HepG2 (cell line): ENCODE measurements around the gene MTHFR. TPM values are rescaled to one million over a fixed set of nuclear protein-coding genes. Genes with fewer than 3 reads are reported as not detected.
A peak's percentile ranks its signal among the peaks of the same experiment; 100 is the strongest.

Source experiments
- GTF2F1 ChIP-seq: fragments of 150-350 bp; IDR thresholded peaks from 2 replicates; pipeline ENCODE4 v1.6.1; 2014; ENCODE audit warnings: low read length
- HNRNPH1 ChIP-seq: fragments of 200-400 bp; formaldehyde crosslinking; optimal IDR thresholded peaks from 2 replicates; pipeline ENCODE3; 2017; ENCODE audit warnings: mild to moderate bottlenecking, low read depth, low read length
- RNF2 ChIP-seq: fragments of 450-650 bp; conservative IDR thresholded peaks from 2 replicates; pipeline ENCODE4 v1.6.1; 2016; ENCODE audit warnings: low read depth
- TBL1XR1 ChIP-seq: fragments of 150-350 bp; IDR thresholded peaks from 2 replicates; pipeline ENCODE4 v1.6.1; 2014; ENCODE audit warnings: borderline replicate concordance, low read length; ENCODE audit not compliant: partially characterized antibody
- ZBTB38 ChIP-seq: sonication (generic); formaldehyde crosslinking; IDR thresholded peaks from 2 replicates; pipeline ENCODE4 v1.5.1; 2020; ENCODE audit warnings: mild to moderate bottlenecking, missing genetic modification reagents
- ZNF263 ChIP-seq: sonication (generic); formaldehyde crosslinking; IDR thresholded peaks from 2 replicates; pipeline ENCODE4 v1.4.0; 2020; ENCODE audit warnings: missing genetic modification reagents
- ZNF644 ChIP-seq: IDR thresholded peaks from 2 replicates; pipeline ENCODE4 v1.6.1; 2016; ENCODE audit warnings: low read depth
- ZSCAN20 ChIP-seq: sonication (generic); formaldehyde crosslinking; IDR thresholded peaks from 2 replicates; pipeline ENCODE4 v1.4.0; 2020; ENCODE audit warnings: missing genetic modification reagents, mild to moderate bottlenecking, borderline replicate concordance
- polyA plus RNA-seq, 8 experiments: library from polyadenylated mRNA; depleted of rRNA in 3 of 8; stranded (reverse) in 7 of 8; unstranded in 1 of 8; fragments of >200 nt; fragmentation: Illumina TruSeq in 4 of 8; extraction: Trizol in 4 of 8; gene quantifications; 2 replicates each; pipeline versions ENCODE4 v1.2.1 to v1.2.3, GENCODE V29; 2011 to 2016; ENCODE audit warnings: low read depth in 4 of 8, missing spikeins in 1 of 8, mixed read lengths in 1 of 8; ENCODE audit not compliant: insufficient read depth in 1 of 8
- total RNA-seq, 5 experiments: library from RNA; depleted of rRNA; stranded (reverse); fragments of >200 nt; fragmentation: Illumina TruSeq; extraction: Trizol; gene quantifications; 2 replicates each; pipeline ENCODE4 v1.2.3, GENCODE V29; 2016; ENCODE audit warnings: low read depth in 1 of 5
- TF ChIP-seq, protein P1 (sequence below): sonication (generic); formaldehyde crosslinking; IDR thresholded peaks from 2 replicates; pipeline ENCODE4 v1.5.0; 2020; ENCODE audit warnings: missing genetic modification reagents, mild to moderate bottlenecking, borderline replicate concordance
- TF ChIP-seq, protein P2 (sequence below): IDR thresholded peaks from 2 replicates; pipeline ENCODE4 v1.6.1; 2016; ENCODE audit warnings: missing compliant biosample characterization, missing genetic modification reagents, borderline replicate concordance
- TF ChIP-seq, protein P3 (sequence below): sonication (generic); formaldehyde crosslinking; IDR thresholded peaks from 2 replicates; pipeline ENCODE4 v1.5.1; 2020; ENCODE audit warnings: mild to moderate bottlenecking, moderate library complexity, missing genetic modification reagents
- TF ChIP-seq, protein P4 (sequence below): sonication (generic); formaldehyde crosslinking; IDR thresholded peaks from 2 replicates; pipeline ENCODE4 v1.8.0; 2022; ENCODE audit warnings: mild to moderate bottlenecking, missing genetic modification reagents
- TF ChIP-seq, protein P5 (sequence below): sonication (generic); formaldehyde crosslinking; IDR thresholded peaks from 2 replicates; pipeline ENCODE4 v1.5.0; 2020; ENCODE audit warnings: missing genetic modification reagents
- TF ChIP-seq, protein P6 (sequence below): fragments of 450-650 bp; IDR thresholded peaks from 2 replicates; pipeline ENCODE4 v1.6.1; 2016
- TF ChIP-seq, protein P7 (sequence below): IDR thresholded peaks from 2 replicates; pipeline ENCODE4 v1.6.1; 2016; ENCODE audit warnings: mild to moderate bottlenecking
- TF ChIP-seq, protein P8 (sequence below): sonication (generic); formaldehyde crosslinking; IDR thresholded peaks from 2 replicates; pipeline ENCODE4 v1.4.0; 2020; ENCODE audit warnings: missing genetic modification reagents

The MTHFR gene
- total and polyA plus RNA-seq, 2 of the 13 experiments (the other 11 are each of a cell fraction or from before 2014, with no cell fraction given), result 3.8 to 8.2 TPM

DNA sequence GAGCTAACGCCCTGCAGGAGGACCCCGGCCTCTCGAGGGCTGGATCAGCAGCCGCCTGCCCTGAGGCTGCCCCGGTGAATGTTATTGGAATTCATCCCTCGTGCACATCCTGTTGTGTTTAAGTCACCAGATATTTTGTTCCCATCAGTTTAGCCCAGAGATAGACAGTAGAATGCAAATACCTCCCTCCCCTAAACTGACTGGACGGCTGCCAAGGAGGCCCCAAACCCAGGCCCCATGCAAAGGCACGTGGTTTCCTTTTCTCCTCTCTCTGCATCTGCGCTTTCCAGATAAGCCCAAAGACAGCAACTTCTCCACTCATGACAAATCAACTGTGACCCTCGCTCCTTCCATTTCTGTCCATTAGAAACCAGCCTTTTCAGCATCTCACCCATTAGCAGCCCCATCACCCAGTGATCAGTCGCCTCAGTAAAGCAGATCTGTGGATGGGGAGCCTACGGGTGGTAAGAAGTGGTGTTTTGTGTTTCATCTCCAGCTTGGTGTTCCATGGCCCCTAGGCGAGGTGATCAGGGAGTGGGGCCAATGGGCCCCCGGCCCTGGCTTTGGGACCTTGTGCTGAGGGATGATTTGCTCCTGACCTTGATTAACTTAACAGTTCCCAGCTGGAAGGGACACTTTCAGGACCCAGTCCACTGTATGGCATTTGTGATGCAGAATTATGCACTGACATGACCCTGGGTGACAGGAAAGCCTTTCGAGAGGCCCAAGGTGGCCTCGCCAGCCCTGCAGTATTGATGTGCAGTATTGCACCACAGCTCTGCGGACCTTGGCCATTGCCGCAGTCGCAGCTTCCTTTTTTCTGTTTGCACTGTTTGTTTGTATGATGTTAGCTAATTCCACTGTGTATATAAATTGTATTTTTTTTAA, 36.6 kb upstream of the MTHFR start (continued):
- no peak for TF ChIP-seq HNRNPH1
- TF ChIP-seq, protein P1, sequence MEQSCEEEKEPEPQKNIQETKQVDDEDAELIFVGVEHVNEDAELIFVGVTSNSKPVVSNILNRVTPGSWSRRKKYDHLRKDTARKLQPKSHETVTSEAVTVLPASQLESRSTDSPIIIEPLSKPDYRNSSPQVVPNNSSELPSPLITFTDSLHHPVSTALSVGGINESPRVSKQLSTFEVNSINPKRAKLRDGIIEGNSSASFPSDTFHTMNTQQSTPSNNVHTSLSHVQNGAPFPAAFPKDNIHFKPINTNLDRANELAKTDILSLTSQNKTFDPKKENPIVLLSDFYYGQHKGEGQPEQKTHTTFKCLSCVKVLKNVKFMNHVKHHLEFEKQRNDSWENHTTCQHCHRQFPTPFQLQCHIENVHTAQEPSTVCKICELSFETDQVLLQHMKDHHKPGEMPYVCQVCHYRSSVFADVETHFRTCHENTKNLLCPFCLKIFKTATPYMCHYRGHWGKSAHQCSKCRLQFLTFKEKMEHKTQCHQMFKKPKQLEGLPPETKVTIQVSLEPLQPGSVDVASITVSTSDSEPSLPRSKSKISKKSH (CRISPR knock-in tag), result 0 out of 2 replicates have a peak, but pooled peaks have one; percentile 9
- TF ChIP-seq, protein P2, sequence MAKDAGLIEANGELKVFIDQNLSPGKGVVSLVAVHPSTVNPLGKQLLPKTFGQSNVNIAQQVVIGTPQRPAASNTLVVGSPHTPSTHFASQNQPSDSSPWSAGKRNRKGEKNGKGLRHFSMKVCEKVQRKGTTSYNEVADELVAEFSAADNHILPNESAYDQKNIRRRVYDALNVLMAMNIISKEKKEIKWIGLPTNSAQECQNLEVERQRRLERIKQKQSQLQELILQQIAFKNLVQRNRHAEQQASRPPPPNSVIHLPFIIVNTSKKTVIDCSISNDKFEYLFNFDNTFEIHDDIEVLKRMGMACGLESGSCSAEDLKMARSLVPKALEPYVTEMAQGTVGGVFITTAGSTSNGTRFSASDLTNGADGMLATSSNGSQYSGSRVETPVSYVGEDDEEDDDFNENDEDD (CRISPR knock-in tag), result peak; percentile 35; the same call in 1 of the 2 replicates
- TF ChIP-seq ZBTB38 (CRISPR knock-in tag), result peak; percentile 8; the same call in 1 of the 2 replicates
- no peak; the same call in 1 of the 2 replicates for TF ChIP-seq ZSCAN20 (CRISPR knock-in tag)
- TF ChIP-seq, protein P3, sequence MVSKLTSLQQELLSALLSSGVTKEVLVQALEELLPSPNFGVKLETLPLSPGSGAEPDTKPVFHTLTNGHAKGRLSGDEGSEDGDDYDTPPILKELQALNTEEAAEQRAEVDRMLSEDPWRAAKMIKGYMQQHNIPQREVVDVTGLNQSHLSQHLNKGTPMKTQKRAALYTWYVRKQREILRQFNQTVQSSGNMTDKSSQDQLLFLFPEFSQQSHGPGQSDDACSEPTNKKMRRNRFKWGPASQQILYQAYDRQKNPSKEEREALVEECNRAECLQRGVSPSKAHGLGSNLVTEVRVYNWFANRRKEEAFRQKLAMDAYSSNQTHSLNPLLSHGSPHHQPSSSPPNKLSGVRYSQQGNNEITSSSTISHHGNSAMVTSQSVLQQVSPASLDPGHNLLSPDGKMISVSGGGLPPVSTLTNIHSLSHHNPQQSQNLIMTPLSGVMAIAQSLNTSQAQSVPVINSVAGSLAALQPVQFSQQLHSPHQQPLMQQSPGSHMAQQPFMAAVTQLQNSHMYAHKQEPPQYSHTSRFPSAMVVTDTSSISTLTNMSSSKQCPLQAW, result peak; percentile 46; the same call in 1 of the 2 replicates
- no peak for TF ChIP-seq ZNF263
- TF ChIP-seq ZNF644 (CRISPR knock-in tag), result peak; percentile 91
- TF ChIP-seq, protein P4, sequence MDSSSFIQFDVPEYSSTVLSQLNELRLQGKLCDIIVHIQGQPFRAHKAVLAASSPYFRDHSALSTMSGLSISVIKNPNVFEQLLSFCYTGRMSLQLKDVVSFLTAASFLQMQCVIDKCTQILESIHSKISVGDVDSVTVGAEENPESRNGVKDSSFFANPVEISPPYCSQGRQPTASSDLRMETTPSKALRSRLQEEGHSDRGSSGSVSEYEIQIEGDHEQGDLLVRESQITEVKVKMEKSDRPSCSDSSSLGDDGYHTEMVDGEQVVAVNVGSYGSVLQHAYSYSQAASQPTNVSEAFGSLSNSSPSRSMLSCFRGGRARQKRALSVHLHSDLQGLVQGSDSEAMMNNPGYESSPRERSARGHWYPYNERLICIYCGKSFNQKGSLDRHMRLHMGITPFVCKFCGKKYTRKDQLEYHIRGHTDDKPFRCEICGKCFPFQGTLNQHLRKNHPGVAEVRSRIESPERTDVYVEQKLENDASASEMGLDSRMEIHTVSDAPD (CRISPR knock-in tag), result no peak
- TF ChIP-seq, protein P5, sequence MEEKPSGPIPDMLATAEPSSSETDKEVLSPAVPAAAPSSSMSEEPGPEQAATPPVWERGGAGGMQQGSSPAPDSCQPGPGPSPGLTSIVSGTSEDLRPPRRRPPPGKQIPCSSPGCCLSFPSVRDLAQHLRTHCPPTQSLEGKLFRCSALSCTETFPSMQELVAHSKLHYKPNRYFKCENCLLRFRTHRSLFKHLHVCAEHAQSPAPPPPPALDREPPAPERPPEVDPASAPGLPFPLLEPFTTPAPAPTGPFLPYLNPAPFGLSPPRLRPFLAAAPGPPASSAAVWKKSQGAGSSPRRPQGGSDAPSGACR, result peak; percentile 77; the same call in 1 of the 2 replicates
- no peak for TF ChIP-seq GTF2F1
- TF ChIP-seq, protein P6, sequence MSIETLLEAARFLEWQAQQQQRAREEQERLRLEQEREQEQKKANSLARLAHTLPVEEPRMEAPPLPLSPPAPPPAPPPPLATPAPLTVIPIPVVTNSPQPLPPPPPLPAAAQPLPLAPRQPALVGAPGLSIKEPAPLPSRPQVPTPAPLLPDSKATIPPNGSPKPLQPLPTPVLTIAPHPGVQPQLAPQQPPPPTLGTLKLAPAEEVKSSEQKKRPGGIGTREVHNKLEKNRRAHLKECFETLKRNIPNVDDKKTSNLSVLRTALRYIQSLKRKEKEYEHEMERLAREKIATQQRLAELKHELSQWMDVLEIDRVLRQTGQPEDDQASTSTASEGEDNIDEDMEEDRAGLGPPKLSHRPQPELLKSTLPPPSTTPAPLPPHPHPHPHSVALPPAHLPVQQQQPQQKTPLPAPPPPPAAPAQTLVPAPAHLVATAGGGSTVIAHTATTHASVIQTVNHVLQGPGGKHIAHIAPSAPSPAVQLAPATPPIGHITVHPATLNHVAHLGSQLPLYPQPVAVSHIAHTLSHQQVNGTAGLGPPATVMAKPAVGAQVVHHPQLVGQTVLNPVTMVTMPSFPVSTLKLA, result peak; percentile 36; the same call in 1 of the 2 replicates
- TF ChIP-seq TBL1XR1, result peak; percentile 80
- TF ChIP-seq, protein P7, sequence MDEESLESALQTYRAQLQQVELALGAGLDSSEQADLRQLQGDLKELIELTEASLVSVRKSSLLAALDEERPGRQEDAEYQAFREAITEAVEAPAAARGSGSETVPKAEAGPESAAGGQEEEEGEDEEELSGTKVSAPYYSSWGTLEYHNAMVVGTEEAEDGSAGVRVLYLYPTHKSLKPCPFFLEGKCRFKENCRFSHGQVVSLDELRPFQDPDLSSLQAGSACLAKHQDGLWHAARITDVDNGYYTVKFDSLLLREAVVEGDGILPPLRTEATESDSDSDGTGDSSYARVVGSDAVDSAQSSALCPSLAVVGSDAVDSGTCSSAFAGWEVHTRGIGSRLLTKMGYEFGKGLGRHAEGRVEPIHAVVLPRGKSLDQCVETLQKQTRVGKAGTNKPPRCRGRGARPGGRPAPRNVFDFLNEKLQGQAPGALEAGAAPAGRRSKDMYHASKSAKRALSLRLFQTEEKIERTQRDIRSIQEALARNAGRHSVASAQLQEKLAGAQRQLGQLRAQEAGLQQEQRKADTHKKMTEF (CRISPR knock-in tag), result peak; percentile 91
- TF ChIP-seq RNF2, result no peak
- TF ChIP-seq, protein P8, sequence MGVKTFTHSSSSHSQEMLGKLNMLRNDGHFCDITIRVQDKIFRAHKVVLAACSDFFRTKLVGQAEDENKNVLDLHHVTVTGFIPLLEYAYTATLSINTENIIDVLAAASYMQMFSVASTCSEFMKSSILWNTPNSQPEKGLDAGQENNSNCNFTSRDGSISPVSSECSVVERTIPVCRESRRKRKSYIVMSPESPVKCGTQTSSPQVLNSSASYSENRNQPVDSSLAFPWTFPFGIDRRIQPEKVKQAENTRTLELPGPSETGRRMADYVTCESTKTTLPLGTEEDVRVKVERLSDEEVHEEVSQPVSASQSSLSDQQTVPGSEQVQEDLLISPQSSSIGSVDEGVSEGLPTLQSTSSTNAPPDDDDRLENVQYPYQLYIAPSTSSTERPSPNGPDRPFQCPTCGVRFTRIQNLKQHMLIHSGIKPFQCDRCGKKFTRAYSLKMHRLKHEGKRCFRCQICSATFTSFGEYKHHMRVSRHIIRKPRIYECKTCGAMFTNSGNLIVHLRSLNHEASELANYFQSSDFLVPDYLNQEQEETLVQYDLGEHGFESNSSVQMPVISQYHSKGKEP, result 0 out of 2 replicates have a peak, but pooled peaks have one; percentile 32
